Endothelial cell of hepatic sinusoid (primary cell): ENCODE data around the gene MRC2.

Experiments used
- in situ Hi-C: cut with HindIII; loops from 2 replicates; pipeline ENCODE4 v1.10.0; 2017; ENCODE audit warnings: low sequenced_read_pairs

Gene MRC2

DNA sequence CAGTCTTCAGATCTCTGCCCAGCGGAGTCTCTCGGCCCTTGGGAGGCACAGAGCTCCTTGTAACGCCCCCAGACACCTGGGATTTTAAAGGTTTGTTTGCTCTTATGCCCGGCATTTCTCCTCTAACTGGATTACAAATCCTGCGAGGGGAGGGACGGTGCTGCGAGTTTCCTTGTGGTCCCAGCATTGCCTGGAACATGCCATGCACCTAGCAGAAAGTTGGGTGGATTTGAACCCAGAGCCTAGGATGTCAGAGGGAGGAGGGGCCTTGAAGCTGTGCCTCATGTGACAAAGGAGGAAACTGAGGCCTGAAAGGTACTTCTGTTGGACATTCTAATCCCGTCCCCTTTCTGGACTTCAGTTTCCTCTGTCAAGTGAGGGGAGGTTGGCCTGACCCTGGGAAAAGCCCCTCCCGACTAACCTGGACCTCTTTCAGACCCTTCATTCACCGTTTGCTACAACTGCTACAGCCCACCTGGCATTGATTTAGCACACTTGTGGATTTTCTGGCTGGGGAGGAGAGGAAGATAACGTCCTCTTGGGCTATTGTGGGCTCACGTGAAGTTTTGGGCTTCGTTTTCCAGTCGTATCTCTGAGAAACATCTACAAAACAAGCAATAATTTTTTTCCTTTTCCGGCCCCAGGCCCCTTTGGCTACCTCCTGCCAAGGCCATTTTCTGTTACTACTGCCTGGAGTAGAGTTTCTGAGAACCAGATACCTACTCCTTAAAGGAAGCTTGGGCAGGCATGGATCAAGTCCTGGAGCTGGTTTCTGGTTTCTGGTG is 30.9 kb downstream of the MRC2 start:
- in situ Hi-C loops = loop anchor here (5.0 kb wide), 1 partner anchor 51 kb away; no protein-coding TSS in a partner anchor

DNA sequence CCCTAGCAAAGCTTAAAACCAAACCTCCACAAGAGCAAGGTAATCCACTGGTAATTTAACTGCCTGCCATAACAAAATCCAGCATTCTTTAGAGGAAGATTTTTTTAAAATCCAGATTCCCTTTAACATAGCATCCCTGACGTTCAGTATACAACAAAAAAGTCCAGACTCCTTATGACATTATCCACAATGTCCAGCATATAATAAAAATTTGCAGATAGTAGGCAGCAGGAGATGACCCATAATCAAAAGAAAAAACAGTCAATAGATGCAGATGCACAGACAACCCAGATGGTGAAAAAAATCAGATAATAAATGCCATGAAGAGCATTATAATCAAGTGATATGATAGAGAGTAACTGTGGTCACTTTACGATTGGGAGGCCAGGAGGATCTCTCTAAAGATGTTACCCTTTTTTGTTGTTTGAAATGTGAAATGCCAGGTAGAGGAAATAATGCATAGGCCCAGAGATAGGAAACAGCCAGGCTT is 33.2 kb downstream of the MRC2 start:
- in situ Hi-C loops = loop anchor here (5.0 kb wide), 1 partner anchor 62 kb away; no protein-coding TSS in a partner anchor

DNA sequence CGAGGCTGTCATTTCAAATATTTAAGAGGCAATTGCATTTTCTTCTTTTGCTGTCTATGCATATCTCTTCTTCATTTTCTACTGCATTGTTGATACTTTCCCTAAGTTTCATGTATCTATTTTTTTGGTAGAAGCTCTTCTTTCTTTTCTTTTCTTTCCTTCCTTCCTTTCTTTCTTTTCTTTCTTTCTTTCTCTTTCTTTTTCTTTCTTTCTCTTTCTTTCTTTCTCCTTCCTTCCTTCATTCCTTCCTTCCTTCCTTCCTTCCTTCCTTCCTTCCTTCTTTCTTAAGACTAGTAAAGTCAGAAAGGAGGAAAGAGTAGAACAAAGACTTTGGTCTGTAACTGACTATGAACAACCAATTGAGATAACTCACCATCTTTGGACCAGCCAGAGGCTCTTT is 33.9 kb downstream of the MRC2 start:
- in situ Hi-C loops = loop anchor here (5.0 kb wide), 1 partner anchor 61 kb away; no protein-coding TSS in a partner anchor

DNA sequence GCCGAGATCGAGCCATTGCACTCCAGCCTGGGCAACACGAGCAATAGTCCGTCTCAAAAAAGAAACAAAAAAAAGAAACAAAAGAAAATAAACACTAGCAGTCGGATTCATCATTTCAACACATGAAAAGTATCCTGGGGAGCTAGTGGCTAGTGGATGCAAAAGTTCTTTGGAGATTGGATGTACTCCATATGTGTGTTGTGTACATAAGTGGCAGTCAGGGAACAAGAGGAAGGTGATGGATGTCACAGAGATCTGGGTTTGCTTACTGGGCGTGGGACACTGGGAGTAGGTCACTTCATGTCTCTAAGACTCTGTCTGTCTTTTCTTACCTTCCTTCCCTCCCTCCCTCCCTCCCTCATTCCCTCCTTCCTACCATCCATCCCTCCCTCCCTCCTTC is 35.4 kb downstream of the MRC2 start:
- in situ Hi-C loops = loop anchor here (5.0 kb wide), 1 partner anchor 59 kb away; no protein-coding TSS in a partner anchor

- in situ Hi-C loops = loop anchor here (5.0 kb wide), 1 partner anchor 59 kb away; no protein-coding TSS in a partner anchor
Measured at GRCh38 chr17:62663304-62663703, 35.8 kb downstream of the MRC2 start.

DNA sequence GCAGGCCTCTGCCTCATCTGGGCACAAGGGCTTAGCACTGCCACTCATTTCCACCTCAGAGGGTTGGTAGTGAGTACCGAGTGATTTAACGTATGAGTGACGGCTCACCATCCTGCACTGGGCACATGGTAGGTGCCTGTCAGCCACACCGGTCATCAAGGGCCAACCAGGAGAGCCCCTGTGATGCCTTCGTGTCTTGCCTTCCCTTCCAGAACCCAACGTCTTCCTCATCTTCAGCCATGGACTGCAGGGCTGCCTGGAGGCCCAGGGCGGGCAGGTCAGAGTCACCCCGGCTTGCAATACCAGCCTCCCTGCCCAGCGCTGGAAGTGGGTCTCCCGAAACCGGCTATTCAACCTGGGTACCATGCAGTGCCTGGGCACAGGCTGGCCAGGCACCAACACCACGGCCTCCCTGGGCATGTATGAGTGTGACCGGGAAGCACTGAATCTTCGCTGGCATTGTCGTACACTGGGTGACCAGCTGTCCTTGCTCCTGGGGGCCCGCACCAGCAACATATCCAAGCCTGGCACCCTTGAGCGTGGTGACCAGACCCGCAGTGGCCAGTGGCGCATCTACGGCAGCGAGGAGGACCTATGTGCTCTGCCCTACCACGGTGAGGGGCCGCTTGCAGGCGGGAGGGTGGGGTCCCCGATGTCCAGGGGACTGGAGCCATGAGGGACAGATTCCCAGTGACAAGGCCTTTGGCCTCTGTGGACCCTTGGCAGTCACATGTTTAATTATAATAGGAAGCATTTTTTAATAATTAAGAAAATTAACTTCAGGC is 37.1 kb downstream of the MRC2 start:
- in situ Hi-C loops = loop anchor here (5.0 kb wide), 1 partner anchor 58 kb away; no protein-coding TSS in a partner anchor

- in situ Hi-C loops = no loop called here
Measured at GRCh38 chr17:62665599-62665998, 38.1 kb downstream of the MRC2 start.

GRCh38 chr17:62666061-62666800 is 38.8 kb downstream of the MRC2 start:
- in situ Hi-C loops = no loop called here

- in situ Hi-C loops = no loop called here
Measured at GRCh38 chr17:62666801-62667591, 39.5 kb downstream of the MRC2 start.

- in situ Hi-C loops = no loop called here
Measured at GRCh38 chr17:62668091-62668804, 40.8 kb downstream of the MRC2 start.

- in situ Hi-C loops = no loop called here
Measured at GRCh38 chr17:62670202-62670821, 42.8 kb downstream of the MRC2 start.

DNA sequence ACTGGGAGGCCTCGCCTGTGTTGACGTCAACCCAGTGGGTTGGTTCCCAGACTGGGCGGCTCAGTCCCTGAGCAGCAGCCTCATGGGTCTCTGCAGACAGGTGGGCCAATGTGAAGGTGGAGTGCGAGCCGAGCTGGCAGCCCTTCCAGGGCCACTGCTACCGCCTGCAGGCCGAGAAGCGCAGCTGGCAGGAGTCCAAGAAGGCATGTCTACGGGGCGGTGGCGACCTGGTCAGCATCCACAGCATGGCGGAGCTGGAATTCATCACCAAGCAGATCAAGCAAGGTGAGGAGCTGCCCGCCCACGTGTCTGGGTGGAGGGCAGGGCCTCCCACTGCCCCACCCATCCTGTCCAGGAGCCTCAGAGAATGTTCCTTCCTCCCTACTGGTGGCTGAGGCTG is 44.1 kb downstream of the MRC2 start:
- in situ Hi-C loops = no loop called here

GRCh38 chr17:62672957-62673356 is 45.5 kb downstream of the MRC2 start:
- in situ Hi-C loops = no loop called here

DNA sequence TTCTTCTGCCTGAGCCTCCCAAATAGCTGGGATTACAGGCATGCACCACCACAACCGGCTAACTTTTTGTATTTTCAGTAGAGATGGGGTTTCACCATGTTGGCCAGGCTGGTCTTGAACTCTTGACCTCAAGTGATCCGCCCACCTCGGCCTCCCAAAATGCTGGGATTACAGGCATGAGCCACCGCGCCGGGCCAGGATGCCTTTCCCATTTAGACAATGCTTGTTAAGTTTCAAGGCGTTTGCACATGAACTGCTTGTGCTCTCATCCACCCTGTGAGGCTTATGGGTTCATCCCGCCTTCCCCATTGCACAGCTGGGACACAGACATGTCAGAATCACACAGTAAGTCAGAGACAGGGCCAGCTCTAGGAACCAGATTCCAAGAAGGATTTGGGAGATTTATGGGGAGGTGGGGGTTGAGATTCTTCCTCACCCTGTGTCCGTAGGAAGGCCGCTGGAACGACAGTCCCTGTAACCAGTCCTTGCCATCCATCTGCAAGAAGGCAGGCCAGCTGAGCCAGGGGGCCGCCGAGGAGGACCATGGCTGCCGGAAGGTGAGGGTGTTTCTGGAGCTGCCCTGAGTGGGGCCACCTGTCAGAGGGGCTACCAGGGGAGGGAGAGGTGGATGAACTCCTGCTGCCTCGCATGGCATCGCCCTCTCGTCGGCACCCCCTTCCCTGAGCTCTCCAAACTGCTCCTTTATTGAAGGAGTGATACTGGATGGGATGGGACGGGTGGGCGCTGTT is 46.3 kb downstream of the MRC2 start:
- in situ Hi-C loops = no loop called here

DNA sequence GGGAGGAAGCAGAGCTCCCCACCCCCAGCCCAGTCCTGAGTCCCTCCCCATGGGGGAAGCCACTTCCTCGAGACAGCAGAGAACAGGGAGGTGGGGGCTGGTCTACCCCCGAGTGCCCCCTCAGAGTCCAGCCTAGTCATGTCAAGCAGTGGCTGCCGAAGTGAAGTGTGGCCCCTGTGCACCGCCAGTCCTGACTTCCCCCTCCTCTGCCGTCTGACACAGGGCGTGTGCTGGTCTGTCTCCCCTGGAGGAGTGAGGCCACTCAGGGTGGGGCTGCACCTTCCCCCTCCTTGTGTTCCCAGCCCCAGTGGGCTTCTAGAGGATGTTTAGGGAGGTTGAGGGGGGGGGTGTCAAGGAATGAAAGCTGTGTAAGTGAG is 46.9 kb downstream of the MRC2 start:
- in situ Hi-C loops = no loop called here

- in situ Hi-C loops = no loop called here
Measured at GRCh38 chr17:62674841-62675240, 47.4 kb downstream of the MRC2 start.

DNA sequence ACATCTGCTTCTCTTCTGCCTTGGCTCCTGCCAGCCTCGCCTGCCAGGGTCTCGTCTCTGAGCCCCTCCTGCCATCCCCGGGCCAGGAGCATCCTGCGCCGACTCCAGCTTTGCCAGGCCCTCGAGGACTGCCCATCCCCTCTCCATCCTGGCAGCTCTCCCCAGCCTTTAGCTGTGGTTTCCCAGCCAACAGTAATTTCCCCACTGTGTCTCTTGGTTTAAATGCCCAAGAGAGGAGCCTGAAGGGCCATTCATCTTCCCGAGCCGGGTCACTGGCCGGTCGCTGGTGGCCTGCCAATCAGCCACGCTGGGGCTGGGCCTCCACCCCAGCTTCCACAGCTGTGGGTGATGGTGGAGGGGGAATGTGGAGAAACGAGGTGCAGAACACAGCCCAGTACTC is 47.8 kb downstream of the MRC2 start:
- in situ Hi-C loops = no loop called here

DNA sequence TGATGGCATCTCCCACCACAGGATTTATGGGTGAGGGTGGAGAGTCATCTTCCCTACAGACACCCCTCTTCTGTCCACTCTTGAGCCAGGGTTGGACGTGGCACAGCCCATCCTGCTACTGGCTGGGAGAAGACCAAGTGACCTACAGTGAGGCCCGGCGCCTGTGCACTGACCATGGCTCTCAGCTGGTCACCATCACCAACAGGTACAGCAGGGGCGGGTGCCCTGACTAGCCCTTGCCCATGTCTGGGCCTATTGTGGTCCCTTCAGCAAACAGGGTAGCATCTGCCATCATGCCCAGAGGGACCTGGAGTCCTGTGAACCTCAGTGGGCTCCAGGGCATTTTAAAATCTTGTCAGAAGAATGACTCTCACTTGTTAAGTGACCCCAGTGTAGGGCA is 48.2 kb downstream of the MRC2 start:
- in situ Hi-C loops = no loop called here
